Glutamatergic neuron (in vitro differentiated cells): ENCODE results near the gene LCN6. TPM values are rescaled to one million over a fixed set of nuclear protein-coding genes. Genes with fewer than 3 reads are reported as not detected.
"Not testable (repeated sequence)": the region's sequence is repeated elsewhere in the genome, so short reads cannot be mapped to it uniquely, and the experiment has no call there.

ENCODE experiments used
- DNase-seq: peaks from one replicate; pipeline ENCODE4 v3.0.0; 2022
- H3K27ac Mint-ChIP-seq: one replicate; pipeline ENCODE4 v1.8.0; 2020; ENCODE audit warnings: mild to moderate bottlenecking, mixed read lengths, inconsistent platforms; ENCODE audit not compliant: unreplicated experiment
- H3K27me3 Mint-ChIP-seq: one replicate; pipeline ENCODE4 v1.8.0; 2020; ENCODE audit warnings: mild to moderate bottlenecking, moderate library complexity, mixed read lengths, inconsistent platforms; ENCODE audit not compliant: unreplicated experiment
- H3K36me3 Mint-ChIP-seq: one replicate; pipeline ENCODE4 v1.8.0; 2020; ENCODE audit warnings: mild to moderate bottlenecking, mixed read lengths, inconsistent platforms; ENCODE audit not compliant: unreplicated experiment
- H3K4me1 Mint-ChIP-seq: one replicate; pipeline ENCODE4 v1.8.0; 2020; ENCODE audit warnings: mild to moderate bottlenecking, low read depth, mixed read lengths, inconsistent platforms; ENCODE audit not compliant: unreplicated experiment
- H3K4me3 Mint-ChIP-seq: one replicate; pipeline ENCODE4 v1.8.0; 2020; ENCODE audit warnings: mild to moderate bottlenecking, mixed read lengths, inconsistent platforms; ENCODE audit not compliant: unreplicated experiment
- H3K9me3 Mint-ChIP-seq: one replicate; pipeline ENCODE4 v1.8.0; 2020; ENCODE audit warnings: mild to moderate bottlenecking, moderate library complexity, mixed read lengths, inconsistent platforms; ENCODE audit not compliant: unreplicated experiment
- long read RNA-seq: library from polyadenylated mRNA; unstranded; transcript quantifications from one replicate; pipeline ENCODE4 v2.0.0, GENCODE V29; 2020; ENCODE audit not compliant: unreplicated experiment
- total RNA-seq: library from RNA; stranded (reverse); fragmentation: NEBNext Ultra II Directional; extraction: Animal tissue kit (Norgen Biotek cat#: 25700); gene quantifications from one replicate; pipeline ENCODE4 v1.2.1, GENCODE V29; 2021; ENCODE audit not compliant: unreplicated experiment
- TF ChIP-seq, protein P1 (sequence below): fragments of 200-600 bp; sonication (generic); IDR thresholded peaks from one replicate; pipeline ENCODE4 v1.5.0; 2021; ENCODE audit not compliant: partially characterized antibody, unreplicated experiment

Gene LCN6, protein sequence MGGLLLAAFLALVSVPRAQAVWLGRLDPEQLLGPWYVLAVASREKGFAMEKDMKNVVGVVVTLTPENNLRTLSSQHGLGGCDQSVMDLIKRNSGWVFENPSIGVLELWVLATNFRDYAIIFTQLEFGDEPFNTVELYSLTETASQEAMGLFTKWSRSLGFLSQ
- total RNA-seq, result not detected
- long read RNA-seq, result 0 reads

DNA sequence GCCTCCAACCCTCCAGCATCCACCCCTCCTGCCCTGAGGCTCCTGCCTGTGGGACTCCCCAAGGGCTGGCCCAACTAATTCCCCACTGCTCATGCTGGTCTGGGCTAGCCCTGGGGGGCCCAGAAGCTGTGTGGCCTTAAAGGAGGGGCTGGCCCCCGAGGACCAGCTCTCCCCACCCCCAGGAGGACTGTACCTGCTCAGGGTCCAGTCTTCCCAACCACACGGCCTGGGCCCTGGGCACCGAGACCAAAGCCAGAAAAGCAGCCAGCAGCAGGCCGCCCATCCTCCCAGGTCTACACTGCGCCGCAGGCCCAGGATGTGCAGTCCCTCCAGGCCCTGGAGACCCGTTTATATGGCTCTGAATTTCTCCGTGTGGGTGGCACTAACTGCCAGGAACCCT, at the start of gene LCN6:
LCN6 (minus strand) TSS at position 325 of the 400 bp plus-strand sequence; CDS start at position 283, 42 bp downstream.
- TF ChIP-seq, protein P1, sequence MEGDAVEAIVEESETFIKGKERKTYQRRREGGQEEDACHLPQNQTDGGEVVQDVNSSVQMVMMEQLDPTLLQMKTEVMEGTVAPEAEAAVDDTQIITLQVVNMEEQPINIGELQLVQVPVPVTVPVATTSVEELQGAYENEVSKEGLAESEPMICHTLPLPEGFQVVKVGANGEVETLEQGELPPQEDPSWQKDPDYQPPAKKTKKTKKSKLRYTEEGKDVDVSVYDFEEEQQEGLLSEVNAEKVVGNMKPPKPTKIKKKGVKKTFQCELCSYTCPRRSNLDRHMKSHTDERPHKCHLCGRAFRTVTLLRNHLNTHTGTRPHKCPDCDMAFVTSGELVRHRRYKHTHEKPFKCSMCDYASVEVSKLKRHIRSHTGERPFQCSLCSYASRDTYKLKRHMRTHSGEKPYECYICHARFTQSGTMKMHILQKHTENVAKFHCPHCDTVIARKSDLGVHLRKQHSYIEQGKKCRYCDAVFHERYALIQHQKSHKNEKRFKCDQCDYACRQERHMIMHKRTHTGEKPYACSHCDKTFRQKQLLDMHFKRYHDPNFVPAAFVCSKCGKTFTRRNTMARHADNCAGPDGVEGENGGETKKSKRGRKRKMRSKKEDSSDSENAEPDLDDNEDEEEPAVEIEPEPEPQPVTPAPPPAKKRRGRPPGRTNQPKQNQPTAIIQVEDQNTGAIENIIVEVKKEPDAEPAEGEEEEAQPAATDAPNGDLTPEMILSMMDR, result no peak
- Mint-ChIP-seq H3K36me3 (peaks cover 7% of the 10 kb centered on the region), H3K9me3 (peaks cover 3% of the 10 kb centered on the region), H3K4me3 (peak within 1 kb of the TSS; percentile 55), H3K27ac (no peak within 1 kb of the TSS), H3K27me3 (no peaks in the 10 kb centered on the region), H3K4me1 (no peaks in the 10 kb centered on the region)
- DNase-seq, result no peak

DNA sequence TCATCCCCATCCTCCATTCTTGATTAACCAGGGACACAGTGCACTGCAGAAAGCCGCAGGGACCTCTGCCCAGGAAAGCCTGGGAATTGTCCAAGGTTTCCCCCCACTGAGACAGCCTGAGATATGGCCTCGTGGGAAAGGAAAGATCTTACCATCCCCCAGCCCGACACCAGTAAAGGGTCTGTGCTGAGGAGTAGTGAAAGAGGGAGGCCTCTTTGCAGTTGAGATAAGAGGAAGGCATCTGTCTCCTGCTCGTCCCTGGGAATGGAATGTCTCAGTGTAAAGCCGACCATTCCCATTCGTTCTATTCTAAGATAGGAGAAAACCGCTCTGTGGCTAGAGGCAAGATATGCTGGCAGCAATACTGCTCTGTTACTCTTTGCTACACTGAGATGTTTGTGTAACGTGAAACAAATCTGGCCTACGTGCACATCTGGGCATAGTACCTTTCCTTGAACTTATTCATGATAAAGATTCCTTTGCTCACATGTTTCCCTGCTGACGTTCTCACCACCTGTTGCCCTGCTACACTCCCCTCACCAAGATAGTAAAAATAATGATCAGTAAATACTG, 48.5 kb upstream of the LCN6 start:
- H3K36me3 Mint-ChIP-seq, H3K9me3 Mint-ChIP-seq, DNase-seq: not testable (repeated sequence)
- H3K27me3 Mint-ChIP-seq, result peaks cover 16% of the 10 kb centered on the region
- peaks cover 28% of the 10 kb centered on the region for H3K4me1 Mint-ChIP-seq
- H3K4me3 Mint-ChIP-seq, result peak overlapping the region; percentile 82
- H3K27ac Mint-ChIP-seq, result peak overlapping the region; percentile 88

DNA sequence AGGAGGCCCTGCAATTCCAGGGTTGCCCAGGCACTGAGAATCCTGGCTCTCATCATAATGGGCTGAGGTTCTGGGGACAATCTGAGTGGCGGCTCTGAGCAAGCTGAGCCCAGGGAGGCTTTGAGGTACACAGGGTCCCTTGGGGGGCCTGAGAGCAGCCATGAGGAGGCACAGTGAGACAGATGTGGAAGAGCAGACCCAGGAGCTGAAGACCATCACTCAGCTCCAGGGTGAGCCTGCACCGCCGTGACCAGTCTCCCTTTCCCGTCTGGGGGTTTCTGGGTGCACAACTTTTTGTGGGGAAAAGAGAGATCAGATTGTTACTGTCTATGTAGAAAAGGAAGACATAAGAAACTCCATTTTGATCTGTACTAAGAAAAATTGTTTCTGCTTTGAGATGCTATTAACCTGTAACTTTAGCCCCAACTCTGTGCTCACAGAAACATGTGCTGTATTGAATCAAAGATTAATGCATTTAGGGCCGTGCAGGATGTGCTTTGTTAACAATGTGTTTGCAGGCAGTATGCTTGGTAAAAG, 48.0 kb upstream of the LCN6 start, which contains the start of gene CCDC183:
CCDC183 (plus strand) TSS at position 101 of the 537 bp plus-strand sequence; CDS start at position 161, 60 bp downstream.
- DNase-seq, result no peak
- Mint-ChIP-seq H3K4me1 (peaks cover 28% of the 10 kb centered on the region), H3K9me3 (peaks cover 5% of the 10 kb centered on the region), H3K27ac (peak within 1 kb of the TSS; percentile 88), H3K36me3 (no peaks in the 10 kb centered on the region), H3K27me3 (peaks cover 15% of the 10 kb centered on the region), H3K4me3 (peak within 1 kb of the TSS; percentile 82)
- TF ChIP-seq, protein P1, result no peak

DNA sequence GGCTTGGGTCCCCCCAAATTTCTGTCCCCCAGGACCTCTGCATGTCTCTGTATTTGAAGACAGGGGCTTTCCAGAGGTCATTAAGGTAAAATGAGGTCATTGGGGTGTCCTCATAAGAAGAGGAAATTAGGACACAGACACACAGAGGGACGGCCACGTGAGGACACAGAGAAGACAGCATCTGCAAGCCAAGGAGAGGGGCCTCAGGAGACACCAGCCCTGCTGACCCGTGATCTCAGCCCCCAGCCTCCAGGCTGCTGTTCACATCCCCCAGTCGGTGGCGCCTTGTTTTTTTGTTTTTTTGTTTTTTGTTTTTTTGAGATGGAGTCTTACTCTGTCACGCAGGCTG, 46.6 kb upstream of the LCN6 start:
- Mint-ChIP-seq H3K27ac (peak overlapping the region; percentile 55), H3K36me3 (no peaks in the 10 kb centered on the region), H3K4me1 (peaks cover 24% of the 10 kb centered on the region), H3K27me3 (peaks cover 9% of the 10 kb centered on the region), H3K9me3 (peaks cover 2% of the 10 kb centered on the region), H3K4me3 (peak overlapping the region; percentile 57)
- DNase-seq, result no peak
- TF ChIP-seq, protein P1, result no peak

DNA sequence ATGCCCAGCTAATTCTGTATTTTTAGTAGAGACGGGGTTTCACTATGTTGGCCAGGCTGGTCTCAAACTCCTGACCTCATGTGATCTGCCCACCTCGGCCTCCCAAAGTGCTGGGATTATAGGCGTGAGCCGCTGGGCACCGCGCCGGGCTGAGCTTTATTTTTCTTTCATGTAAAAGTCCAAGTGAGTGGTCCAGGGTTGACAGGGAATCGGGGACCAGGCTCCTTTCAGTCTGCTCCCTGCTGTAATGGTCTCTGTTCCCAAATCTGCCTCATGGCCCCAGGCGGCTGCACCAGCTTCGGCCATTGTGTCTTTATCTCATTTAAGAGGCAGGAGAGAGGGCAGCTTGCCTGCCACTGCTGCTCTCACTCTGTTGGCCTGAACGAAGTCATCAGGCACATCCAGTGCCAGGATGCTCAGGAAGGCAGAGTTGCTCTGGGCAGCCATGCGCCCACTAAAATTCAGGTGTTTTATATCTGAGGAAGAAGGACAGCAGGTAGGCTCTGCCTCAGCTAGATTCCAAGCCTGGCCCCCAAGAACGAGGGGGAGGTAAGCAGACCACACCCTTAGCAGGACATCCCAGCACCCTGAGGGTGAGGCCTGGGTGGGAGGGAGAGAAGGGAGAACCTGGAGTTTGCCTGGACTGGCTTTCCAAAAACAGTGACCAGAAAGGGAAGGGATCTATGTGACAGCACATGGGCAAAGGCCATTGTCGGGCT, 46.1 kb upstream of the LCN6 start:
- peaks cover 9% of the 10 kb centered on the region for H3K27me3 Mint-ChIP-seq
- peak overlapping the region; percentile 8 for H3K27ac Mint-ChIP-seq
- no peaks in the 10 kb centered on the region for H3K36me3 Mint-ChIP-seq
- TF ChIP-seq, protein P1, result no peak
- H3K4me1 Mint-ChIP-seq, result peaks cover 26% of the 10 kb centered on the region
- H3K4me3 Mint-ChIP-seq, result no peak overlapping the region
- H3K9me3 Mint-ChIP-seq, result peaks cover 2% of the 10 kb centered on the region
- no peak for DNase-seq
